ENCODE measurements around the gene UGT3A1. TPM values are rescaled to one million over a fixed set of nuclear protein-coding genes. Genes with fewer than 3 reads are reported as not detected.

The UGT3A1 gene
- total and polyA plus RNA-seq, 2 experiments from 2014 or later, result 1.6 to 3.1 TPM

- peak; percentile 63 to 100 for TF ChIP-seq CTCF (conservative IDR thresholded peaks at IDR 0.05; ENCODE audit: low read depth in 2 of 2)
Observed at GRCh38 chr5:35963381-35963843, 27.8 kb downstream of the UGT3A1 start (continued).

- Histone ChIP-seq H3F3A (replicated peaks; ENCODE audit: low read depth) (no peaks in the 10 kb centered on the region), H3K27me3 (ENCODE audit: insufficient read depth) (no peaks in the 10 kb centered on the region), H3K4me2 (no peak overlapping the region), H2AFZ (no peak overlapping the region), H3K4me3 (no peak overlapping the region), H3K4me1 (ENCODE audit: insufficient read depth) (no peaks in the 10 kb centered on the region), H3K79me2 (replicated peaks; ENCODE audit: insufficient read depth) (no peaks in the 10 kb centered on the region), H3K27ac (ENCODE audit: low read depth) (no peak overlapping the region), H3K9me2 (ENCODE audit: insufficient read depth) (peaks cover 2% of the 10 kb centered on the region; the same call in 1 of the 2 replicates), H3K36me3 (ENCODE audit: insufficient read depth) (no peaks in the 10 kb centered on the region), H4K20me1 (replicated peaks; ENCODE audit: insufficient read depth) (no peaks in the 10 kb centered on the region)
- H3K27ac Mint-ChIP-seq, result no peak overlapping the region
- peaks cover 6% of the 10 kb centered on the region for H3K27me3 Mint-ChIP-seq (ENCODE audit: insufficient read depth, low read depth, poor library complexity)
- ATAC-seq, result no peak
- H3K4me3 Mint-ChIP-seq, result no peak overlapping the region
- DNase-seq (ENCODE audit: low spot score), result no peak
- no peaks in the 10 kb centered on the region for H3K4me1 Mint-ChIP-seq
- H3K9me3 Mint-ChIP-seq, result peaks cover 17% of the 10 kb centered on the region
- no peak for TF ChIP-seq EZH2 (IDR thresholded peaks at IDR 0.05; ENCODE audit: low read depth, unreplicated experiment)
- TF ChIP-seq EZH2phosphoT487 (IDR thresholded peaks at IDR 0.05; ENCODE audit: unreplicated experiment), result no peak
- TF ChIP-seq ETS1 (IDR thresholded peaks at IDR 0.05), result no peak
- no peak for TF ChIP-seq ZNF114 (CRISPR knock-in tag; IDR thresholded peaks at IDR 0.05)
- TF ChIP-seq ZNF331 (CRISPR knock-in tag; IDR thresholded peaks at IDR 0.05; ENCODE audit: low read depth), result no peak
- TF ChIP-seq JUNB (IDR thresholded peaks at IDR 0.05; ENCODE audit: unreplicated experiment), result no peak
- TF ChIP-seq ZNF462 (CRISPR knock-in tag; IDR thresholded peaks at IDR 0.05), result no peak
- H3K36me3 Mint-ChIP-seq (ENCODE audit: low read depth), result peaks cover 8% of the 10 kb centered on the region; the same call in 2 of the 3 replicates
Observed at GRCh38 chr5:35960328-35960727, 30.9 kb downstream of the UGT3A1 start.

All from GM23338 (cell line).